Breast epithelium (tissue), 4 donors: Measurements from ENCODE around the gene ATP5ME. TPM values are rescaled to one million over a fixed set of nuclear protein-coding genes. Genes with fewer than 3 reads are reported as not detected.

Experiments used
- DNase-seq, 2 donors: peaks; one replicate each; pipeline ENCODE4 v3.0.0-alpha.2; 2019; ENCODE audit warnings: low spot score in 2 of 2
- H3K27ac ChIP-seq, 2 donors: fragments of 200-600 bp; sonication (generic) in 1 of 2; one replicate each; pipeline ENCODE4 v1.5.1; 2016 to 2019; ENCODE audit warnings: mild to moderate bottlenecking in 1 of 2
- H3K27me3 ChIP-seq, 2 donors: fragments of 200-600 bp; sonication (generic) in 1 of 2; one replicate each; pipeline versions ENCODE4 v1.5.1 to v1.6.0; 2017 to 2019; ENCODE audit warnings: control low read depth in 1 of 2, mild to moderate bottlenecking in 1 of 2
- H3K36me3 ChIP-seq: fragments of 200-600 bp; one replicate; pipeline ENCODE4 v1.5.1; 2019
- H3K4me1 ChIP-seq, 2 donors: fragments of 200-600 bp; sonication (generic); one replicate each; pipeline ENCODE4 v1.5.1; 2016 to 2019; ENCODE audit warnings: control low read depth in 1 of 2
- H3K4me3 ChIP-seq, 3 donors: fragments of 200-600 bp; sonication (generic); 1 replicate in 2 of 3; 2 replicates in 1 of 3; pipeline ENCODE4 v1.5.1; 2016 to 2019; ENCODE audit warnings: mild to moderate bottlenecking in 3 of 3, moderate library complexity in 2 of 3
- H3K9me3 ChIP-seq, 2 donors: fragments of 200-600 bp; sonication (generic) in 1 of 2; one replicate each; pipeline ENCODE4 v1.5.1; 2016 to 2019; ENCODE audit warnings: control low read depth in 1 of 2
- CTCF ChIP-seq, 3 donors: fragments of 450-650 bp; IDR thresholded peaks; one replicate each; pipeline ENCODE4 v1.5.1; 2016 to 2017; ENCODE audit warnings: antibody characterized with exemption in 3 of 3, mild to moderate bottlenecking in 3 of 3, moderate library complexity in 3 of 3
- POLR2A ChIP-seq: fragments of 450-650 bp; IDR thresholded peaks from one replicate; pipeline ENCODE4 v1.6.1; 2016; ENCODE audit warnings: antibody characterized with exemption, mild to moderate bottlenecking, moderate library complexity
- POLR2AphosphoS5 ChIP-seq, 3 donors: sonication (generic); formaldehyde crosslinking; IDR thresholded peaks; one replicate each; pipeline ENCODE4 v1.6.1; 2017; ENCODE audit warnings: antibody characterized with exemption in 3 of 3
- intact Hi-C: fragments of 100-400 bp; cut with DNase I; formaldehyde crosslinking; loops from one replicate; pipeline ENCODE4 v1.15.1; 2023; ENCODE audit warnings: low total_unique reads
- total RNA-seq, 3 donors: library from RNA; depleted of rRNA; stranded (reverse); fragments of >200 nt; gene quantifications; one replicate each; pipeline ENCODE4 v1.1.0, GENCODE V29; 2016

ATP5ME gene
- total RNA-seq, 3 donors from 2014 or later: 108 to 179 (median 128) TPM

DNA sequence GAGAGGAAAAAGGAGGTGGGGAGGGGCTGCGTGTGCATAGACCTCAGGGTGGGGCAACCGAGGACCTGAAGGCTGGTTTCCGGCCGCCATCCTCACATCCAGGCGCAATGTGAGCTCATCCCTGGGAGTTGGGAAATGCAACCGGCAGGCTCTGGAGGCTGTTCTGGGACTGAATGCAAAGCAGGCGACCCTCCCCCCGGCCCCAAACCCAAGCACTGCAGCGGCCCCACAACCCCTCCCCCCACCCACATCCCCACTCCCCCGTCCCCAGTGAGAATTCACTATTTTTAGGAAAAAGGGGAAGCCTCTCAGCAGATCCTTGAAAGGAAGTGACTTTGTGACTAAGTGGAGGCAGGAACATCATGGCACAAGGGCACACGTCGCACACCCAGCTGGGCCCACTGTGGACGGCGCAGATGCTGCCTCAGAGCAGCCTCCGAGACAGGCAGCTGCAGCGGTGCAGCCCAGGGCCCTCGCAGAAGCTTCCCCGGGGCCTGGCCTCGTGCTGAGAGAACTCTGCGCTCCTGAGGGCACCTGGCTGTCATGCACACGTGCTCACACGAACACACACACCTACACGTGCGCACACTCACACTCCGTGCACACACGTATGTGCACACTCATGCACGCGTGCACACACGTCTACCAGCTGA, 50.0 kb downstream of the ATP5ME start:
- H3K4me1 ChIP-seq: no peaks in the 10 kb centered on the region
- TF ChIP-seq POLR2A (no peak), CTCF (IDR thresholded peaks at IDR 0.05) (no peak), POLR2AphosphoS5 (IDR thresholded peaks at IDR 0.05) (no peak)
- no peaks in the 10 kb centered on the region for H3K36me3 ChIP-seq
- no peaks in the 10 kb centered on the region for H3K9me3 ChIP-seq
- H3K27ac ChIP-seq: no peak overlapping the region
- peaks cover 0 to 34% of the 10 kb centered on the region in 2 donors for H3K27me3 ChIP-seq
- H3K4me3 ChIP-seq: no peak overlapping the region
- DNase-seq: no peak
- intact Hi-C loops: no loop called here

DNA sequence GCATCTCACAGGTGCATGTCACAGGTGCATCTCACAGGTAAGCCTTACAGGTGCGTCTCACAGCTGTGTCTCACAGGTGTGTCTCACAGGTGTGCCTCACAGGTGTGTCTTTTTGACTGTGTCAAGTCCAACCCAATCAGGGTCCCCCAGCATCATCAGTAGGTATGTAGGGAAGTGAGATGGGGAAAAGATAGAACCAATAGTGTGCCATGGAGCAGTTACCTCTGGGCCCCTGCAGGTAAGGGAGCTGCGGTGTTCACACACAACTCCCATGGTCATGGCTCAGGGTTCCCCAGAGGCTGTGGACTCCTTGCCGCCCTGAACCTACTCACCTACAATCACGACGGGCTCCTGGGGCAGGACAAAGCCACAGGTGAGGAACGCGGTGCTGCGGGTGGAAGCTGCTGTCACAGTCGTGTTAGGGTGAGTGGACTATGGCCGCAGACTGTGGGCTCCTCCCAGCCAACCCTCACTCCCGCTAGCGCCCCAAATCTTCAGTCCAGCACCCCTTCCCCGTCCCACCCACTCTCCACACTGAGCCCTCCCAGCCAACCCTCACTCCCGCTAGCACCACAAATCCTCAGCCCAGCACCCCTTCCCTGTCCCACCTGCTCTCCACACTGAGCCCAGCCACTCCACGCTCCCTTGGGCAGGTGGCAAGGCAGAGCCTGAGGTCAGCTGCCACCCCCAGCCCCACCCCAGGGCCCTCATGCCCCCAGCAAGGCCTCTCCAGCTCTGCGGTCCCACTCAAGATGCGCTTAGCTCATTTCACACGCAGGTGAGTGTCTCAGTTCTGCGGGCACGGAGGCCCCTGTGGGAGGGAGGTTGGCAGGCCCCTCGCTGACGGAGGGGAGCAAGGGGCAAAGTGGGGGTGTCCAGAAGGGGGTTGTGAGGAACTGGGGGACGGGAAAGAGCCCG, 50.8 kb downstream of the ATP5ME start:
- H3K4me3 ChIP-seq: no peak overlapping the region
- intact Hi-C loops: no loop called here
- H3K27ac ChIP-seq: no peak overlapping the region
- peak in 1 of 2 donors; percentile 45 for DNase-seq
- TF ChIP-seq POLR2AphosphoS5 (IDR thresholded peaks at IDR 0.05): no peak
- no peak for TF ChIP-seq POLR2A
- no peak for TF ChIP-seq CTCF (IDR thresholded peaks at IDR 0.05)
- no peaks in the 10 kb centered on the region for H3K36me3 ChIP-seq
- peaks cover 0 to 30% of the 10 kb centered on the region in 2 donors for H3K27me3 ChIP-seq
- no peaks in the 10 kb centered on the region for H3K4me1 ChIP-seq
- H3K9me3 ChIP-seq: no peaks in the 10 kb centered on the region

Other genes with a start within 250 kb of the ATP5ME start
- 10 to 100 TPM; 21.4 to 72.0 (median 47.2) TPM for gene ZNF721, start 175.1 kb downstream of the ATP5ME start, total RNA-seq
- gene PIGG, start 175.1 kb downstream of the ATP5ME start, total RNA-seq: 10 to 100 TPM; 46.2 to 67.2 (median 64.0) TPM
- not detected for gene TMEM271, start 98.0 kb downstream of the ATP5ME start, total RNA-seq
- 10 to 100 TPM in 1 of 3 donors, 1 to 10 TPM in 2; 2.7 to 10.2 (median 8.5) TPM for gene PDE6B, start 48.7 kb downstream of the ATP5ME start, total RNA-seq
- gene MYL5, start 266 bp upstream of the ATP5ME start, total RNA-seq: 10 to 100 TPM in 2 of 3 donors, 1 to 10 TPM in 1; 7.9 to 14.9 (median 12.1) TPM
- gene SLC49A3, start 14.9 kb upstream of the ATP5ME start, total RNA-seq: 10 to 100 TPM; 14.4 to 22.3 (median 18.3) TPM
- 10 to 100 TPM; 60.6 to 71.7 (median 69.4) TPM for gene PCGF3, start 31.6 kb upstream of the ATP5ME start, total RNA-seq
- 1 to 10 TPM in 2 of 3 donors, under 1 TPM in 1; 0.16 to 2.6 (median 1.2) TPM for gene CPLX1, start 151.9 kb upstream of the ATP5ME start, total RNA-seq